HEK293T (cell line): ENCODE results near the gene DIAPH1.

Experiments used
- FOXK2 ChIP-seq: fragments of 450-650 bp; IDR thresholded peaks from 2 replicates; pipeline ENCODE4 v1.6.1; 2016; ENCODE audit warnings: mild to moderate bottlenecking
- FOXM1 ChIP-seq: fragments of 450-650 bp; IDR thresholded peaks from 2 replicates; pipeline ENCODE4 v1.6.1; 2017; ENCODE audit warnings: mild to moderate bottlenecking, borderline replicate concordance
- HDGF ChIP-seq: fragments of 450-650 bp; IDR thresholded peaks from 2 replicates; pipeline ENCODE4 v1.6.1; 2017; ENCODE audit warnings: antibody characterized with exemption, borderline replicate concordance
- LEF1 ChIP-seq: fragments of 450-650 bp; IDR thresholded peaks from 2 replicates; pipeline ENCODE4 v1.6.1; 2017; ENCODE audit warnings: mild to moderate bottlenecking, borderline replicate concordance
- ZNF384 ChIP-seq: fragments of 450-650 bp; IDR thresholded peaks from 2 replicates; pipeline ENCODE4 v1.6.1; 2016
- TF ChIP-seq, protein P1 (sequence below): fragments of 450-650 bp; IDR thresholded peaks from 2 replicates; pipeline ENCODE4 v1.6.1; 2016

DNA sequence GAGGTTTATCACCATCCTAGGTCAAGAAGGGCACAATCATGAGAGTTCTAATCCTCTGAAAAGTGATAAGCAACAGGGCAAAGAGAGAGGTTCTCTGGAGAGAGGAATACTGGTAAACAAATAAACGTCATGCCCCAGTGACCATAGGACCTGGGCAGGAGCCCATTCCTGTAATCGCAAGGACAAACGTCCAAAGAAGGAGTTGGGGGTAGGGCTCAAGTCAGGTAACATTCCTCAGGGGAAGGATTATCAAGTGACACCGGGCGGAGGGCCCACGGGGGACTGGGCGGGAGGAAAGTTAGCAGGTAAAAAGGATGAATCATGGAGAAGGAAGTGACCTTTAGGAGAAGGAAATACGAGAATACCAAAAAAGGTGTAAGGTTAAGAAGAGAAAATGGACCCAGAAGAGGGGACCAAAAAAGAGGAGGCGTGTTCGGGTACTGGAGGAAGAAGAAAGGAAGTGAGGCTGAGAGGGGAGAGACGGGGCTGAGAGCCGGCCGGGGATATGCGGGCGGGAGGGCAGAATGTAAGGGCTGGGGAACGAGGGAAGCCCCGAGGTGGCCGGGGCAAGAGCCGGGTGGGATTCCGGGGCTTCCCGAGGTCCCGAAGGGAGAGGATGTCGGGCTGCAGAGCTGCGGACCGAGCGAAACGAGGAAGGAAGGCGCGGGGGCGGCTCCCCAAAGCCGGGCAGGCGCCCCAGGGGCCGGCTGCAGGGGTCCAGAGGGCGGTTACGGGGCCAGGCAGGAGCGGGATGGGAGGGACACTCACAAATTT, 583 bp downstream of the DIAPH1 start:
- TF ChIP-seq ZNF384, result no peak
- no peak for TF ChIP-seq FOXK2
- TF ChIP-seq, protein P1, sequence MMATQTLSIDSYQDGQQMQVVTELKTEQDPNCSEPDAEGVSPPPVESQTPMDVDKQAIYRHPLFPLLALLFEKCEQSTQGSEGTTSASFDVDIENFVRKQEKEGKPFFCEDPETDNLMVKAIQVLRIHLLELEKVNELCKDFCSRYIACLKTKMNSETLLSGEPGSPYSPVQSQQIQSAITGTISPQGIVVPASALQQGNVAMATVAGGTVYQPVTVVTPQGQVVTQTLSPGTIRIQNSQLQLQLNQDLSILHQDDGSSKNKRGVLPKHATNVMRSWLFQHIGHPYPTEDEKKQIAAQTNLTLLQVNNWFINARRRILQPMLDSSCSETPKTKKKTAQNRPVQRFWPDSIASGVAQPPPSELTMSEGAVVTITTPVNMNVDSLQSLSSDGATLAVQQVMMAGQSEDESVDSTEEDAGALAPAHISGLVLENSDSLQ, result no peak
- no peak for TF ChIP-seq HDGF
- TF ChIP-seq FOXM1, result no peak
- TF ChIP-seq LEF1, result no peak
